Measurements from ENCODE around the gene C7orf57.
A peak's percentile ranks its signal among the peaks of the same experiment; 100 is the strongest.

The C7orf57 gene

DNA sequence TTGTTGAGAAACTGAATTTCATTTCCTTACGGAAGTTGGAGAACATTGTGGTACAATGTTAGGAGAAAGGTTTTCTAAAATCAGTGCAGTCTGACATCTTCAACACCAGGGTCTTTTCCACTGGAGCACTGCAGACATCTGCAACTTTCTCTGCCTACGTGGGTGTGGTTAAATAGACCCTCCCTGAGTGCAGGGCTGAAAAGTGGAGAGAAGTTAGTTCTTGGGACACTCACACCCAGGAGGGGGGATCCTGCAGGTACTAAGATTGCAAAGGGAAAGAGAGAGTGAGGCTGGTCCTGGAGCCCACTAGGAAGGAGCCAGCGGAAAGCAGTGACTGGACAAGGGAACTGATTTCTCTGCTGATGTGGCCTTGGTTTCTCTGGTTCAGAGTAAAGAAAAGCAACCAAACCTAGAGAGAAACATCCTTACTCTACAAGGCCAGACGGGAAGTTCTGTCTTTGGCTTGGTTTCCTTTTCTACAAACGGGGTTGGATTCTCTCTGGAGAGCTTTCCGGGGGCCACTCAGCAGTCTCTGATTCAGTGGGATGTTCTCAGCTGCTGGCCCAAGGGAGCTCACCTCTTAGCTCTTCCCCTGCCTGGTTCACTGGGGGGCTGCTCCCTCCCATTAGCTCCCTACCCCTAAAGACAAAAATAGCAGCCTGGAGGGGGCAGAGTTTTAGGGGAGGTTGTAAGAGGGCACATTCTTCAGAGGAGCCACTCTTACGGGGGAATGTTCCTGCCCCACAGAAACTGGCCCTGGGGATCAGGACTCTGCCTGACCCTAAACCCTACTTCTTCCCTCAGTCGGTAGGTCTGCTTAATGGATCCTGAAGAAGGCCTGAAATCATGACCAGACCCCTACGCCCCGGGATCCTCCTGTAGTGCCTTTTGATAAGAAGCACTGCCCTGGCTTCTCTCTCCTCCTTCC lies 56.4 kb downstream of the C7orf57 start:
- Histone ChIP-seq H3K27ac (ENCODE audit: low read depth, low read length) (no peak overlapping the region), H3K9ac (ENCODE audit: low read depth in 1 of 2, low read length in 2 of 2) (no peak overlapping the region), H3K4me3 (ENCODE audit: low read depth in 1 of 2, low read length in 2 of 2) (no peak overlapping the region), H3K4me1 (ENCODE audit: control insufficient read depth in 1 of 2, insufficient read depth in 2 of 2, low read length in 2 of 2) (peaks cover 18 to 26% of the 10 kb centered on the region in 2 donors), H3K9me3 (ENCODE audit: control insufficient read depth in 1 of 2, low read length in 2 of 2) (no peaks in the 10 kb centered on the region), H3K36me3 (ENCODE audit: control insufficient read depth in 1 of 2, insufficient read depth in 2 of 2, low read length in 2 of 2) (peaks cover 13 to 36% of the 10 kb centered on the region in 2 donors), H3K27me3 (ENCODE audit: control insufficient read depth in 1 of 2, insufficient read depth in 2 of 2, low read length in 2 of 2) (no peaks in the 10 kb centered on the region)

DNA sequence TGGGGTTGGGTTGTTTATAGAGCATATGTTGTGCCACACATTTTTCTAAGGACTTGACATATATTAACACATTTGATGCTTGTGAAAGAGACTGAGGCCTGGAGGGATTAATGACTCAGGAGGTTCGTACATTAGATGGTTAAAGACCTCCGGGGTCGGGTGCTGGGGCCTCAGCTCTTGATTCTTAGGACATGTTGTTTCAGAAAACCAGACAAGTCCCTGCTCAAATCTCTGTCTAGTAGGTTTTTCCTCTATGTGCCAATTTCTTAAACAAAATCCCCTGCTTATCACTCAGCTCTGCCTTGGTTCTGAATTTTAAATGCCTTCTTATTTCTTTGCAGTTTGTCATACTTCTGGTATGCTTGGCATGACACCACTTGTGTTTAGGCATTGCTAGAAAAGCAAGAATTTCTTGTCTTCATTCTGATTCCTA lies 59.5 kb downstream of the C7orf57 start:
- no peak overlapping the region for H3K27ac ChIP-seq (ENCODE audit: low read depth, low read length)
- H3K27me3 ChIP-seq (ENCODE audit: control insufficient read depth in 1 of 2, insufficient read depth in 2 of 2, low read length in 2 of 2), result no peaks in the 10 kb centered on the region
- H3K36me3 ChIP-seq (ENCODE audit: control insufficient read depth in 1 of 2, insufficient read depth in 2 of 2, low read length in 2 of 2), result peaks cover 13 to 57% of the 10 kb centered on the region in 2 donors
- H3K4me3 ChIP-seq (ENCODE audit: low read depth in 1 of 2, low read length in 2 of 2), result no peak overlapping the region
- no peak overlapping the region for H3K9ac ChIP-seq (ENCODE audit: low read depth in 1 of 2, low read length in 2 of 2)
- H3K9me3 ChIP-seq (ENCODE audit: control insufficient read depth in 1 of 2, low read length in 2 of 2), result no peaks in the 10 kb centered on the region
- peaks cover 9% of the 10 kb centered on the region in 2 donors for H3K4me1 ChIP-seq (ENCODE audit: control insufficient read depth in 1 of 2, insufficient read depth in 2 of 2, low read length in 2 of 2)

DNA sequence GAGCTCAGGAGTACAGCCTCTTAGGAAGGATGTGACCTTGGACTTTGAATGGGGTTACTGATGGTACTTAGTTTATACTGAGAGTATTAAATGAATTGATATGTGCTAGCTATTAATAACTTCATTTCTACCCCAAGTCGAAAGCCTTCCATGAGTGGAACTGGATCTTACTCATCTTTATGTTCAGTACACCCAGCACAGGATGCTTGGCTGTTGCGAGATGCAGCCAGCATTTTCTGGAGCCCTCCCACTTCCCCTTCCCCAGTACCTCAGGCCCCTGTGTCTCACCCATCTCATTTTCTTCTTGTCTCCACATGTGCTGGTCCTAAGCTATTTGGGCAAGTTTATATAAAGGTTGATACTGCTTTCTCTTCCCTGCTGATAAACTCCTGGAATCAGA lies 60.9 kb downstream of the C7orf57 start:
- no peaks in the 10 kb centered on the region for H3K27me3 ChIP-seq (ENCODE audit: control insufficient read depth in 1 of 2, insufficient read depth in 2 of 2, low read length in 2 of 2)
- no peaks in the 10 kb centered on the region for H3K4me1 ChIP-seq (ENCODE audit: control insufficient read depth in 1 of 2, insufficient read depth in 2 of 2, low read length in 2 of 2)
- no peak overlapping the region for H3K4me3 ChIP-seq (ENCODE audit: low read depth in 1 of 2, low read length in 2 of 2)
- H3K9me3 ChIP-seq (ENCODE audit: control insufficient read depth in 1 of 2, low read length in 2 of 2), result no peaks in the 10 kb centered on the region
- H3K9ac ChIP-seq (ENCODE audit: low read depth in 1 of 2, low read length in 2 of 2), result no peak overlapping the region
- H3K27ac ChIP-seq (ENCODE audit: low read depth, low read length), result no peak overlapping the region
- peaks cover 13 to 63% of the 10 kb centered on the region in 2 donors for H3K36me3 ChIP-seq (ENCODE audit: control insufficient read depth in 1 of 2, insufficient read depth in 2 of 2, low read length in 2 of 2)

DNA sequence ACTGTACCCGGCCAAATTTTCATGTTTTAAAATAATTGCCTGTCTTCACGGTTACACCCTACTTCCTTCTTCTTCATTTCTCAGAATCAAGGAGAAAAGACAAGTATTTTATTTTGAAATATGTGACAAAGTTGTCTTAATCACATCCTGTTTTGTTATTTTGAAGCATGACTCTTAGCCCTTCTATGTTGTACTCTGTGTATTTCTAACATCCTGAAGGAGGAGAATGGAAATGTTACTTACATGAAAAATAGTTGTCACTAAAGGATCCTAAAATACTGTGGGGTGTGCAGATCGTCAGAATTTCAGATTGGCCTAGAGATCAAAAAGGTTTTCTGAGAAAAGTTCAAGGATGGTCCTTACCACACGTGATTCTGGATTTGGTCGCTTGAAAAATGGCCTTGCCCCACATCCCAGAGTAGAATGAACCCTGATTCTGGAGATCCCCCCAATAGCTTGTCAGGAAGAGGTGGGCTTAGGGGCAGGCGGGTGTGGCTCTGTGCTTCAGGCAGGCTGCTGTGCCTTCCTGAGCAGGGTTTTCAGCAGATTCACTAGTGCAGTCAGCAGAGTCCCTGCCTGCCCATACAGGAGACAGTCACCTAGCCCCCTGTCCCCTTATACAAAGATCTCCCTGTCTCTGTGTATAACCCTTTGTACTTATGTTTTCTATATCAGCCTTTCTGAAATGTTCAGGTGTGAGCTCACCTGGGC lies 62.3 kb downstream of the C7orf57 start:
- Histone ChIP-seq H3K9me3 (ENCODE audit: control insufficient read depth in 1 of 2, low read length in 2 of 2) (no peaks in the 10 kb centered on the region), H3K27me3 (ENCODE audit: control insufficient read depth in 1 of 2, insufficient read depth in 2 of 2, low read length in 2 of 2) (no peaks in the 10 kb centered on the region), H3K36me3 (ENCODE audit: control insufficient read depth in 1 of 2, insufficient read depth in 2 of 2, low read length in 2 of 2) (peaks cover 26 to 67% of the 10 kb centered on the region in 2 donors), H3K27ac (ENCODE audit: low read depth, low read length) (no peak overlapping the region), H3K9ac (ENCODE audit: low read depth in 1 of 2, low read length in 2 of 2) (no peak overlapping the region), H3K4me3 (ENCODE audit: low read depth in 1 of 2, low read length in 2 of 2) (peak overlapping the region in 1 of 2 donors; percentile 19), H3K4me1 (ENCODE audit: control insufficient read depth in 1 of 2, insufficient read depth in 2 of 2, low read length in 2 of 2) (no peaks in the 10 kb centered on the region)

DNA sequence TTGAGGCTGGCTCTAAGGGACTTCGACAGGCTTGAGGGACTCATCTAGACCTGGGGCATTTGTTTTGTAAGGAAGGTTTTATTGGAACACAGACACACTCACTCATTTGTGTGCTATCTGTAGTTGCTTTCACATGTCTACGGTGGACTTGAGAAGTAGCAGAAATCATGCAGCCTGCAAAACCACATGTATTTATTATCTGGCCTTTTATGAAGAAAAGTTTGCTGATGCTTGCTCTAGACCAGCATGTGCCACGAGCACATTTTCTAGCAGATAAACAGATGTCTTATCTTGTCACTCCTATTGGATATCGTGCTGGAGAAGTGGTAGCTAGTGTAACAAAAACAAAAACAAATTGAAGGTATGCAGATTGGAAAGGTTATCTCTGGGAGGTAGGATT lies 63.5 kb downstream of the C7orf57 start:
- H3K9ac ChIP-seq (ENCODE audit: low read depth in 1 of 2, low read length in 2 of 2), result no peak overlapping the region
- H3K4me3 ChIP-seq (ENCODE audit: low read depth in 1 of 2, low read length in 2 of 2), result no peak overlapping the region
- H3K9me3 ChIP-seq (ENCODE audit: control insufficient read depth in 1 of 2, low read length in 2 of 2), result no peaks in the 10 kb centered on the region
- no peaks in the 10 kb centered on the region for H3K27me3 ChIP-seq (ENCODE audit: control insufficient read depth in 1 of 2, insufficient read depth in 2 of 2, low read length in 2 of 2)
- H3K36me3 ChIP-seq (ENCODE audit: control insufficient read depth in 1 of 2, insufficient read depth in 2 of 2, low read length in 2 of 2), result peaks cover 29 to 71% of the 10 kb centered on the region in 2 donors
- no peaks in the 10 kb centered on the region for H3K4me1 ChIP-seq (ENCODE audit: control insufficient read depth in 1 of 2, insufficient read depth in 2 of 2, low read length in 2 of 2)
- no peak overlapping the region for H3K27ac ChIP-seq (ENCODE audit: low read depth, low read length)

DNA sequence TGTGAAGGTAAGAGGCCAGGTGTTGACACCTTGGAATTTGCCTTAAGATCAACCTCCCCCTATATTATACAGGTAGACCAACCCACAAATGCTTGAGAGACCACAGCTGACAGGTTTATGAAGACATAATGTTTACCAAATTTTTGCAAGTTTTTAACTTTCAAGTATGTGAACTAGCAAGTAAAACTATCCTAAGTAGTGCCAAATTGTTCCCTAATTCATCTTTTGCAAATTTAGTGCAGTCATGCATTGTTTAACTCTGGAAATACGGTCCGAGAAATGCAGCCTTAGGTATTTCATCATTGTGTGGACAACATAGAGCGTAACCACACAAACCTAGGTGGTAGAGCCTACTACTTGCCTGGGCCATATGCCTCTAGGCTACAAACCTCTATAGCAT lies 64.4 kb downstream of the C7orf57 start:
- Histone ChIP-seq H3K4me3 (ENCODE audit: low read depth in 1 of 2, low read length in 2 of 2) (no peak overlapping the region), H3K27me3 (ENCODE audit: control insufficient read depth in 1 of 2, insufficient read depth in 2 of 2, low read length in 2 of 2) (no peaks in the 10 kb centered on the region), H3K36me3 (ENCODE audit: control insufficient read depth in 1 of 2, insufficient read depth in 2 of 2, low read length in 2 of 2) (peaks cover 30 to 74% of the 10 kb centered on the region in 2 donors), H3K9me3 (ENCODE audit: control insufficient read depth in 1 of 2, low read length in 2 of 2) (no peaks in the 10 kb centered on the region), H3K4me1 (ENCODE audit: control insufficient read depth in 1 of 2, insufficient read depth in 2 of 2, low read length in 2 of 2) (no peaks in the 10 kb centered on the region), H3K27ac (ENCODE audit: low read depth, low read length) (no peak overlapping the region), H3K9ac (ENCODE audit: low read depth in 1 of 2, low read length in 2 of 2) (no peak overlapping the region)

DNA sequence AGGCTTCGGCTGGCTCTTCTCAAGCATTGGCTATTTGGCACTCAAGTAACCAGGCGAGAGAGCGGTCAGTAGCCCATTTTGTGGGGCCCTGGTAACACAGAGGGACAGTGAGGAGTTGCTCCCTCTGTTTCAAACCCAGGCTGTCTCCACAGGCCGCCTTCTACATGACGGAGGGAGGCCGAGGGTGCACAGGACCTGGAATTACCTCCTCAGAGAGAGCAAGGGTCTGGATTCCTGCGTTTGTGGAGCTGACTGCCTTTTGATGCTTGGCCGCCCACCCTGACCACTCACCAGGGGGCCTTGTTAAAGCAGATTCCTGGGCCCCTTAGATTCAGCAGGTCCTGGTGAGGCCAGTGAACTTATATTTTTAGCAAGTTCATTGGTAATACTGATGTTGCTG lies 66.0 kb downstream of the C7orf57 start:
- H3K27ac ChIP-seq (ENCODE audit: low read depth, low read length), result no peak overlapping the region
- H3K9me3 ChIP-seq (ENCODE audit: control insufficient read depth in 1 of 2, low read length in 2 of 2), result no peaks in the 10 kb centered on the region
- no peaks in the 10 kb centered on the region for H3K4me1 ChIP-seq (ENCODE audit: control insufficient read depth in 1 of 2, insufficient read depth in 2 of 2, low read length in 2 of 2)
- peaks cover 35 to 81% of the 10 kb centered on the region in 2 donors for H3K36me3 ChIP-seq (ENCODE audit: control insufficient read depth in 1 of 2, insufficient read depth in 2 of 2, low read length in 2 of 2)
- no peak overlapping the region for H3K4me3 ChIP-seq (ENCODE audit: low read depth in 1 of 2, low read length in 2 of 2)
- H3K27me3 ChIP-seq (ENCODE audit: control insufficient read depth in 1 of 2, insufficient read depth in 2 of 2, low read length in 2 of 2), result no peaks in the 10 kb centered on the region
- H3K9ac ChIP-seq (ENCODE audit: low read depth in 1 of 2, low read length in 2 of 2), result no peak overlapping the region

DNA sequence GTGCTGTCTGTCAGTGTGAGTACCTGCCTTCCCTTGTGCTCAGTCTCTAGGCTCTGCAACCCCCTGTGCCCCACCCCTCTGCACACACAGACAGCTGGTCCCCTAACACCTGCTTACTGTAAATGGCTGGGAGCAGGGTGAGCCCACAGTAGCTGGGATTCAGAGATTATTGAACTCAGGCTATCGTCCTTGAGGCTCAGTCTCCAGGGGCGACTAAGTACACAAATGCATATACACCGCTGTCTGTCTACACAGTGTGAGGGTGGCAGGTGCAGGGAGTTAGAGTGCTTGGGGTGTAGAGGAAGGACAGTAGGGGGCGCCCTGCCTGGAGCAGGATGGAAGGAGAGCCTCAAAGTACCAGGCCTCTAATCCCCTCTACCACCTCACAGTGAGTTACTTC lies 66.6 kb downstream of the C7orf57 start:
- Histone ChIP-seq H3K36me3 (ENCODE audit: control insufficient read depth in 1 of 2, insufficient read depth in 2 of 2, low read length in 2 of 2) (peaks cover 39 to 81% of the 10 kb centered on the region in 2 donors), H3K4me1 (ENCODE audit: control insufficient read depth in 1 of 2, insufficient read depth in 2 of 2, low read length in 2 of 2) (no peaks in the 10 kb centered on the region), H3K27ac (ENCODE audit: low read depth, low read length) (no peak overlapping the region), H3K27me3 (ENCODE audit: control insufficient read depth in 1 of 2, insufficient read depth in 2 of 2, low read length in 2 of 2) (no peaks in the 10 kb centered on the region), H3K9ac (ENCODE audit: low read depth in 1 of 2, low read length in 2 of 2) (no peak overlapping the region), H3K9me3 (ENCODE audit: control insufficient read depth in 1 of 2, low read length in 2 of 2) (no peaks in the 10 kb centered on the region), H3K4me3 (ENCODE audit: low read depth in 1 of 2, low read length in 2 of 2) (no peak overlapping the region)

DNA sequence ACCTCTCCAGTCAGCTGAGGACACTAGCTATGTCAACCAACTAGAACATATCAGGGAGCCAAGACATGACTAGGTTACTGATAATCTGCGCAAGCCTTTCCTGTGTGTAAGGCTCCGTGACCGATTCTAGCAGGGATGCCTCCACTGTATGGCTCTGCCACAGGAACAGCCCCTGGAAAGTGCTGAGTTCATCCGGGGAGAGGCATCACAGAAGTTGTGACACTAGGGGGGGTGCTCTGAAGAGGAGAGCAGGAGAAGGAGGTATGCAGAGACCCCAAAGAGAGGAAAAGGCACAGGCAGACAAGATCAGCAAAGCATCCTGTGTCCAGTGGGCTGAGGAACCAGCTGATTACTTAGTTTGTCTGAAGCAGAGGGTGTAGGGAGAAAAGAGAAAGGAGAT lies 67.2 kb downstream of the C7orf57 start:
- H3K36me3 ChIP-seq (ENCODE audit: control insufficient read depth in 1 of 2, insufficient read depth in 2 of 2, low read length in 2 of 2), result peaks cover 45 to 87% of the 10 kb centered on the region in 2 donors
- no peaks in the 10 kb centered on the region for H3K9me3 ChIP-seq (ENCODE audit: control insufficient read depth in 1 of 2, low read length in 2 of 2)
- no peaks in the 10 kb centered on the region for H3K4me1 ChIP-seq (ENCODE audit: control insufficient read depth in 1 of 2, insufficient read depth in 2 of 2, low read length in 2 of 2)
- H3K27me3 ChIP-seq (ENCODE audit: control insufficient read depth in 1 of 2, insufficient read depth in 2 of 2, low read length in 2 of 2), result no peaks in the 10 kb centered on the region
- no peak overlapping the region for H3K9ac ChIP-seq (ENCODE audit: low read depth in 1 of 2, low read length in 2 of 2)
- H3K4me3 ChIP-seq (ENCODE audit: low read depth in 1 of 2, low read length in 2 of 2), result no peak overlapping the region
- H3K27ac ChIP-seq (ENCODE audit: low read depth, low read length), result no peak overlapping the region

DNA sequence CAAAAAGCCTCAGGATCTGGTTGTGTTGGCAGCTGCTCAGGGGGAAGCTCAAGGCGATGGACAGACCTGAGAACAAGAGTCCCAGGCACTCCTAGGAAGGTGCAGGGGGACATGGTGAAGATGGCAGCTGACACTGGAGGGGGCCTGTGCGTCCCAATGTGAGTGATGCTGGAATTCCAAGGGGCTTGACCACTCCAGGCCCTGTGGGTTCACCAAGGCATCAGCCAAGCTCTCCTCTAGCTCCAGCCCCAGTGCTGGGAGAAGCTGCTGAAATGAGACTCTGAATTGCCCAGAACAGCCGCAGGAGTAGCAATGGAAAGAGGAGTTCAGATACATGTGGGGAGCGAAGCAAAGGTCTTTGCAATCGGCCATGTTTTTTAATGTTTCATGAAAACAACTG lies 69.7 kb downstream of the C7orf57 start:
- Histone ChIP-seq H3K4me1 (ENCODE audit: control insufficient read depth in 1 of 2, insufficient read depth in 2 of 2, low read length in 2 of 2) (no peaks in the 10 kb centered on the region), H3K4me3 (ENCODE audit: low read depth in 1 of 2, low read length in 2 of 2) (no peak overlapping the region), H3K27me3 (ENCODE audit: control insufficient read depth in 1 of 2, insufficient read depth in 2 of 2, low read length in 2 of 2) (no peaks in the 10 kb centered on the region), H3K36me3 (ENCODE audit: control insufficient read depth in 1 of 2, insufficient read depth in 2 of 2, low read length in 2 of 2) (peaks cover 57 to 83% of the 10 kb centered on the region in 2 donors), H3K9ac (ENCODE audit: low read depth in 1 of 2, low read length in 2 of 2) (no peak overlapping the region), H3K27ac (ENCODE audit: low read depth, low read length) (no peak overlapping the region), H3K9me3 (ENCODE audit: control insufficient read depth in 1 of 2, low read length in 2 of 2) (no peaks in the 10 kb centered on the region)

Measured in duodenal mucosa (tissue), 2 donors.